ENCODE data around the gene CLECL1. TPM values are rescaled to one million over a fixed set of nuclear protein-coding genes. Genes with fewer than 3 reads are reported as not detected.

Gene CLECL1
- total and polyA plus RNA-seq, 9 of the 15 experiments (the other 6 are each of a cell fraction or from before 2014, with no cell fraction given): 0.13 to 0.25 TPM; not detected in 7

DNA sequence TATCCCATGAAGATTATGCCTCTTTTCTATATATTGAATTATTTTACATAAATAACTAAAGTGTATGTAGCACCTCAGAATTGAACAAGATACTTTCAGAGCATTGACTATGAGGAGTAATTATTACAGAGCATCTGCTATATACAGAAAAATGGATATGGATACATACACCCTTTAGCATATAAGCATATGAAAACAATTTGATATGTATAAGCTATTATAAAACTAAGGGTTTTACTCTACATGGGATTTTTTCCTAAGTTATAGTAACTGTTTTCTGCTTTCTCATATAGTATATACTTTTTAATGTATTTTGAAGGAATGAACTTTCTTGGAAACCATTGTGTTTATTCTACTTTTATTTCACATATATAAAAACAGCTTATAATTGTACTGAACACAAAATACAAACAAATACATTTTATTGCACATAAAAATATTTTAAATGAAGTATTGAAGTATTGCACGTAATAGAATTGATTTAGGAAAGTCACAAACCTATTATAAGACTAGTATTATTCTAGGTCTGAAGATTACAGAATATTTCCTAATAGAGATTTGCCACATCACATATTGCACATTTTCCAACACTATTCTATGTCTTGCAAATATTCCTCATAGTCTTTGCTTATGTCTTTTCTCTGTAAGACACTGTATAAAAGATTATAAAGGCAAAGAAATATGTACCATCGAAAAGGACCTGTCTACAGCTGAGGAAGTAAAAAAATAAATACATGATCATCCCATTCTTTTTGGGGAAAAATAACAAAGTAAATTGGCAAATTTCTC is 19.4 kb upstream of the CLECL1 start (continued):
- no peak for TF ChIP-seq ARID2 (IDR thresholded peaks at IDR 0.05)
- 0 out of 2 replicates have a peak, but pooled peaks have one; percentile 28 for TF ChIP-seq NFXL1 (CRISPR knock-in tag; IDR thresholded peaks at IDR 0.05)
- TF ChIP-seq, protein P1, sequence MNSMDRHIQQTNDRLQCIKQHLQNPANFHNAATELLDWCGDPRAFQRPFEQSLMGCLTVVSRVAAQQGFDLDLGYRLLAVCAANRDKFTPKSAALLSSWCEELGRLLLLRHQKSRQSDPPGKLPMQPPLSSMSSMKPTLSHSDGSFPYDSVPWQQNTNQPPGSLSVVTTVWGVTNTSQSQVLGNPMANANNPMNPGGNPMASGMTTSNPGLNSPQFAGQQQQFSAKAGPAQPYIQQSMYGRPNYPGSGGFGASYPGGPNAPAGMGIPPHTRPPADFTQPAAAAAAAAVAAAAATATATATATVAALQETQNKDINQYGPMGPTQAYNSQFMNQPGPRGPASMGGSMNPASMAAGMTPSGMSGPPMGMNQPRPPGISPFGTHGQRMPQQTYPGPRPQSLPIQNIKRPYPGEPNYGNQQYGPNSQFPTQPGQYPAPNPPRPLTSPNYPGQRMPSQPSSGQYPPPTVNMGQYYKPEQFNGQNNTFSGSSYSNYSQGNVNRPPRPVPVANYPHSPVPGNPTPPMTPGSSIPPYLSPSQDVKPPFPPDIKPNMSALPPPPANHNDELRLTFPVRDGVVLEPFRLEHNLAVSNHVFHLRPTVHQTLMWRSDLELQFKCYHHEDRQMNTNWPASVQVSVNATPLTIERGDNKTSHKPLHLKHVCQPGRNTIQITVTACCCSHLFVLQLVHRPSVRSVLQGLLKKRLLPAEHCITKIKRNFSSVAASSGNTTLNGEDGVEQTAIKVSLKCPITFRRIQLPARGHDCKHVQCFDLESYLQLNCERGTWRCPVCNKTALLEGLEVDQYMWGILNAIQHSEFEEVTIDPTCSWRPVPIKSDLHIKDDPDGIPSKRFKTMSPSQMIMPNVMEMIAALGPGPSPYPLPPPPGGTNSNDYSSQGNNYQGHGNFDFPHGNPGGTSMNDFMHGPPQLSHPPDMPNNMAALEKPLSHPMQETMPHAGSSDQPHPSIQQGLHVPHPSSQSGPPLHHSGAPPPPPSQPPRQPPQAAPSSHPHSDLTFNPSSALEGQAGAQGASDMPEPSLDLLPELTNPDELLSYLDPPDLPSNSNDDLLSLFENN (IDR thresholded peaks at IDR 0.05; ENCODE audit: low read depth in 2 of 2, low read length in 2 of 2): no peak
- TF ChIP-seq FIP1L1 (IDR thresholded peaks at IDR 0.05; ENCODE audit: low read depth, low read length, poor library complexity, severe bottlenecking): peak; percentile 58
- no peak for TF ChIP-seq FOXM1 (IDR thresholded peaks at IDR 0.05; ENCODE audit: low read depth)
- no peak for TF ChIP-seq FOXM1 (CRISPR knock-in tag; IDR thresholded peaks at IDR 0.05; ENCODE audit: low read depth)
- TF ChIP-seq NCOA6 (IDR thresholded peaks at IDR 0.05): no peak
- TF ChIP-seq ZNF830 (CRISPR knock-in tag; IDR thresholded peaks at IDR 0.05): no peak
